Measurements from ENCODE around the gene NMT1. TPM values are rescaled to one million over a fixed set of nuclear protein-coding genes. Genes with fewer than 3 reads are reported as not detected.

The NMT1 gene
- total RNA-seq, 1 donor from 2014 or later = 98.8 TPM

DNA sequence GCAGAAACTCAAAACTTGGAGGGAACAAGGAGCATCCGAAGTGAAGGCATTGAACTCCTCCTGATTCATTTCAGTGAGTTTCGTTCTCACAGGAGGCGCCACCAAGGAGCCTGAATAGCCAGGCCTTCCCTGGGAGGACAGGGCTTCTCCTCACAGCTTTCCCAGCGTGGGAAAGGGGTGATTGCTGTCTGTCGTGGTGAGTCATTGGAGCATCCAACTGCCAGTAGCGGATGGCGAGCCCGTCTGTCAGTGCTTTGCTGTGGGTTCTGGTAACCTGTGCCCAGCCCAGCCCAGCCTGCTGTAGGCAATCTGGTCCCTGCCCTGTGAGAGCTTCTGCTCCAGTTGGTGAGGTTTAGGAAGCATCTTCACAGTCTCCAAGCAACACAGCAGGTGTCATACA, 42.9 kb downstream of the NMT1 start:
- Mint-ChIP-seq H3K4me3 (no peak overlapping the region), H3K4me1 (ENCODE audit: unreplicated experiment) (peaks cover 19% of the 10 kb centered on the region), H3K9me3 (no peaks in the 10 kb centered on the region), H3K36me3 (peaks cover 21% of the 10 kb centered on the region), H3K27me3 (no peaks in the 10 kb centered on the region), H3K27ac (no peak overlapping the region)
- DNase-seq (ENCODE audit: extremely low spot score, unreplicated experiment) = no peak
- TF ChIP-seq, protein P1, sequence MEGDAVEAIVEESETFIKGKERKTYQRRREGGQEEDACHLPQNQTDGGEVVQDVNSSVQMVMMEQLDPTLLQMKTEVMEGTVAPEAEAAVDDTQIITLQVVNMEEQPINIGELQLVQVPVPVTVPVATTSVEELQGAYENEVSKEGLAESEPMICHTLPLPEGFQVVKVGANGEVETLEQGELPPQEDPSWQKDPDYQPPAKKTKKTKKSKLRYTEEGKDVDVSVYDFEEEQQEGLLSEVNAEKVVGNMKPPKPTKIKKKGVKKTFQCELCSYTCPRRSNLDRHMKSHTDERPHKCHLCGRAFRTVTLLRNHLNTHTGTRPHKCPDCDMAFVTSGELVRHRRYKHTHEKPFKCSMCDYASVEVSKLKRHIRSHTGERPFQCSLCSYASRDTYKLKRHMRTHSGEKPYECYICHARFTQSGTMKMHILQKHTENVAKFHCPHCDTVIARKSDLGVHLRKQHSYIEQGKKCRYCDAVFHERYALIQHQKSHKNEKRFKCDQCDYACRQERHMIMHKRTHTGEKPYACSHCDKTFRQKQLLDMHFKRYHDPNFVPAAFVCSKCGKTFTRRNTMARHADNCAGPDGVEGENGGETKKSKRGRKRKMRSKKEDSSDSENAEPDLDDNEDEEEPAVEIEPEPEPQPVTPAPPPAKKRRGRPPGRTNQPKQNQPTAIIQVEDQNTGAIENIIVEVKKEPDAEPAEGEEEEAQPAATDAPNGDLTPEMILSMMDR (conservative IDR thresholded peaks at IDR 0.05) = no peak

DNA sequence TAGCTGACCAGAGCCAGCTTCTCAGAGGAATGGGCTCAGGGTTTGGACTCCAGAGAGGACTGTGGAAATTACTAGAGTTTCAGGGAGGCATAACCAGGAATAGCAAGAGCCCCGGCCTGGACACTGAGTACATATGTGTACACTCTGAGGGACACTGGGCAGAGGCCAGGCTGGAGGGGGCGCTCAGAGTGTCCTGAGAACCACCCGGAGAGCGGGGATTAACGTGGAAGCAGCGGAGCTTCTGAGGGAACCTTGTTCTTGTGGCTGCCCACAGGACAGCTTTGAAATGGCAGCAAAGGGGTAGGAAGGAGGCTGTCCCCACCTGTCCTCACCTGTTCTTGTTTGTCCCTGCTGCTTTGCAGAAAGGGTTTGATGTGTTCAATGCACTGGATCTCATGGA, 43.4 kb downstream of the NMT1 start:
- peaks cover 16% of the 10 kb centered on the region for H3K4me1 Mint-ChIP-seq (ENCODE audit: unreplicated experiment)
- H3K27me3 Mint-ChIP-seq = no peaks in the 10 kb centered on the region
- H3K9me3 Mint-ChIP-seq = no peaks in the 10 kb centered on the region
- no peak overlapping the region for H3K27ac Mint-ChIP-seq
- peaks cover 17% of the 10 kb centered on the region for H3K36me3 Mint-ChIP-seq
- TF ChIP-seq, protein P1 (conservative IDR thresholded peaks at IDR 0.05) = no peak
- DNase-seq (ENCODE audit: extremely low spot score, unreplicated experiment) = no peak
- no peak overlapping the region for H3K4me3 Mint-ChIP-seq

DNA sequence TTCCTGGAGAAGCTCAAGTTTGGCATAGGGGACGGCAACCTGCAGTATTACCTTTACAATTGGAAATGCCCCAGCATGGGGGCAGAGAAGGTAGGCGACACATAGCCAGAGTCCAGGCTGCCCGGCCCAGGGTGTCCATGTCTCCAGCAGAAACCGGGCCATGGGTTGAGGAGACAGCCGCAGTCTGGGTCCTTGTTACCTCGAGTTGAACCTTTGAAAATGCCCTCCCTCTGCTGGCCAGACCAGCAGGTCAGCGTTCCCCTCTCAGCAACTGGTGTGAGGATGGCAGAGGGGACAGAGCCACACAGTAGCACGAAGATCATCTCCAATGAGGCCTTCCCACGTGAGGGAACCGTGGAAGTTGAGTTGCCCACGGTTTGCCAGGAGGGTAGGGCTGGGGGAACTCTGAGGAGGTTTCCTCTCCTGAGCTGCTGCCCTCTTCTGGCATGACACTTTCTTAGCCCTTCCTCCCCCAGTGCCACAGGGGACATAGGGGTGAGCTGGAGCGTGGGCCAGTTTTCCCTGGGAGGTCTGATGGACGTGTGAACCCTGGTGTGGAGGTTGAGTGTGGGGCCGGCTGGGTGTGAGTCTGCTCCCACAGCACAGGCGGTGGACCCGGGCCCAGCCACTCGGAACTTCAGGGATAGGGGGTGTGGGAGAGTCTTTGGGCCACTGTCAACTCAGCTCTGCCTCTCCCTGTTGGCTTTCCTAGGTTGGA, 43.9 kb downstream of the NMT1 start:
- Mint-ChIP-seq H3K4me1 (ENCODE audit: unreplicated experiment) (peaks cover 16% of the 10 kb centered on the region), H3K27me3 (no peaks in the 10 kb centered on the region), H3K36me3 (peaks cover 17% of the 10 kb centered on the region), H3K4me3 (no peak overlapping the region), H3K9me3 (no peaks in the 10 kb centered on the region), H3K27ac (no peak overlapping the region)
- TF ChIP-seq, protein P1 (conservative IDR thresholded peaks at IDR 0.05) = no peak
- DNase-seq (ENCODE audit: extremely low spot score, unreplicated experiment) = no peak

DNA sequence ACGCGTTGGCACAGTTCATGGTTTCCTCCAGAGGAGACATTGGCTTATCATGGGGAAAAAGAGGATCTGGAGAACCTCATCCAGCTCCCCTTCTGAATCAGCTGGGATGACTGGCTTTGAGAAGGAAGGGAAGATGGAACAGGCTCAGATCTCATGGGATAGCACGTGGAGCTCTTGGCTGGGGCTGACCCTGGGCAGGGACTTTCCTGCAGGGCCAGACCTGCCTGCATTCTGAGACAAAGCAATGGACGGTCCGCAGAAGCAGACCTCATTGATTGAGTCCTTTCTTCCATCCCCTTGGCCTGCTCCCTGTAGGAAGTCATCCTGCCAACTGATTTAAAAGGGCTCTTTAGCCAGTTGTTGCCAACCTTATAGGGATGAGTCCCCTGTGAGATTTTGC, 45.0 kb downstream of the NMT1 start:
- DNase-seq (ENCODE audit: extremely low spot score, unreplicated experiment) = no peak
- H3K4me1 Mint-ChIP-seq (ENCODE audit: unreplicated experiment) = peaks cover 16% of the 10 kb centered on the region
- H3K9me3 Mint-ChIP-seq = no peaks in the 10 kb centered on the region
- H3K4me3 Mint-ChIP-seq = no peak overlapping the region
- peaks cover 17% of the 10 kb centered on the region for H3K36me3 Mint-ChIP-seq
- no peak overlapping the region for H3K27ac Mint-ChIP-seq
- H3K27me3 Mint-ChIP-seq = no peaks in the 10 kb centered on the region
- TF ChIP-seq, protein P1 (conservative IDR thresholded peaks at IDR 0.05) = no peak

DNA sequence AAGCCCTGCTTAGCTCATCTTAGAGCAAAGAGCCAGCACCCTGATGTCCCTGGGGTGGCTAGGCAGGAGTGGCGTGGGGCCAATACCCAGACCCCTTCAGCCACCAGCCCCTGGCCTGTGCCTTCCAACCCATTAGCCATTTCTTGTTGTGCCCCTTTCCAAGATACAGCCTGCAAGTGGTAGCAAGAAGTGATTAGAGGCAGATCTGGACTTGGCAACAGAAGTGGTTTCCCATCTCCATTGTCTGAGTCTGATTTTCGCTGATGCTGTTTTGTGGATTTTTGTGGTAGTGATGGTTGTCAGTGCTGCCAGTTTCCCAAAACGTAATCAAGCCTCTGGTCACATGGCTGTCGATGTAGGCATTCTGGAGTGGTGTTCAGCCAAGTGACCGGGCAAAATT, 45.5 kb downstream of the NMT1 start:
- H3K4me1 Mint-ChIP-seq (ENCODE audit: unreplicated experiment) = peaks cover 16% of the 10 kb centered on the region
- no peak for DNase-seq (ENCODE audit: extremely low spot score, unreplicated experiment)
- no peak overlapping the region for H3K27ac Mint-ChIP-seq
- peaks cover 16% of the 10 kb centered on the region for H3K36me3 Mint-ChIP-seq
- no peaks in the 10 kb centered on the region for H3K27me3 Mint-ChIP-seq
- no peak overlapping the region for H3K4me3 Mint-ChIP-seq
- no peaks in the 10 kb centered on the region for H3K9me3 Mint-ChIP-seq
- TF ChIP-seq, protein P1 (conservative IDR thresholded peaks at IDR 0.05) = no peak

All from type B pancreatic cell (in vitro differentiated cells).